K562 (cell line): Measurements from ENCODE around the gene FXYD3. TPM values are rescaled to one million over a fixed set of nuclear protein-coding genes. Genes with fewer than 3 reads are reported as not detected.

Experiments used
- BHLHE40 ChIP-seq: IDR thresholded peaks from 2 replicates; pipeline ENCODE4 v1.6.1; 2011; ENCODE audit warnings: low read length, improper control_type of control experiment
- CBFA2T2 ChIP-seq: fragments of 450-650 bp; conservative IDR thresholded peaks from 2 replicates; pipeline ENCODE4 v1.6.1; 2017; ENCODE audit warnings: mild to moderate bottlenecking
- EHMT2 ChIP-seq: fragments of 450-650 bp; IDR thresholded peaks from 2 replicates; pipeline ENCODE4 v1.6.1; 2018; ENCODE audit warnings: antibody characterized with exemption
- ETS1 ChIP-seq: conservative IDR thresholded peaks from 2 replicates; pipeline ENCODE4 v1.6.1; 2011; ENCODE audit warnings: low read depth, mild to moderate bottlenecking, low read length; ENCODE audit not compliant: control insufficient read depth
- KAT8 ChIP-seq: fragments of 450-650 bp; IDR thresholded peaks from 2 replicates; pipeline ENCODE4 v1.6.1; 2016; ENCODE audit warnings: low read depth, mild to moderate bottlenecking
- NR2C2 ChIP-seq, 2 experiments: fragments of 200-800 bp in 1 of 2; sonication (Bioruptor generic) in 1 of 2; sonication (generic) in 1 of 2; formaldehyde crosslinking in 1 of 2; IDR thresholded peaks; 2 replicates each; pipeline versions ENCODE4 v1.6.1 to v1.8.0; 2016 to 2022; ENCODE audit warnings: mild to moderate bottlenecking in 1 of 2, missing compliant biosample characterization in 1 of 2, missing genetic modification characterization in 1 of 2, missing genetic modification reagents in 1 of 2
- POLR2G ChIP-seq: fragments of 200-400 bp; formaldehyde crosslinking; IDR thresholded peaks from 2 replicates; pipeline ENCODE4 v1.6.1; 2017; ENCODE audit warnings: low read depth, mild to moderate bottlenecking, antibody characterized with exemption, low read length, moderate library complexity
- RAD51 ChIP-seq: fragments of 450-650 bp; IDR thresholded peaks from 2 replicates; pipeline ENCODE4 v1.7.1; 2016; ENCODE audit warnings: low read depth, mild to moderate bottlenecking, borderline replicate concordance
- RBBP5 ChIP-seq: fragments of 200-600 bp; sonication (generic); IDR thresholded peaks from 2 replicates; pipeline ENCODE4 v1.6.1; 2012; ENCODE audit warnings: borderline replicate concordance, mild to moderate bottlenecking, low read length, control low read depth, inconsistent platforms; ENCODE audit not compliant: insufficient read depth, poor library complexity, severe bottlenecking
- TFE3 ChIP-seq: fragments of 450-650 bp; formaldehyde crosslinking; IDR thresholded peaks from 2 replicates; pipeline ENCODE4 v1.4.0; 2020; ENCODE audit warnings: mild to moderate bottlenecking, mixed read lengths
- USF2 ChIP-seq: sonication (generic); formaldehyde crosslinking; IDR thresholded peaks from 2 replicates; pipeline ENCODE4 v1.5.0; 2020; ENCODE audit warnings: missing genetic modification reagents
- ZNF239 ChIP-seq: fragments of 250-450 bp; sonication (Bioruptor Pico); IDR thresholded peaks from 2 replicates; pipeline ENCODE4 v1.4.0; 2020; ENCODE audit warnings: mild to moderate bottlenecking
- ZNF316 ChIP-seq: fragments of 450-650 bp; IDR thresholded peaks from 2 replicates; pipeline ENCODE4 v1.6.1; 2016
- polyA plus RNA-seq, 8 experiments: library from polyadenylated mRNA; depleted of rRNA in 4 of 8; stranded (reverse) in 5 of 8; unstranded in 3 of 8; fragments of >200 nt; fragmentation: Nextera tagmentation in 2 of 8; fragmentation: Illumina TruSeq in 1 of 8; extraction: Ambion mirVana in 2 of 8; extraction: Trizol in 1 of 8; gene quantifications; 2 replicates each; pipeline versions ENCODE4 v1.2.1 to v1.2.3, GENCODE V29; 2011 to 2014; ENCODE audit warnings: inconsistent platforms in 1 of 8, missing spikeins in 1 of 8
- total RNA-seq, 7 experiments: library from RNA; depleted of rRNA in 6 of 7; stranded (reverse); fragments of >200 nt in 6 of 7; fragmentation: Illumina TruSeq in 2 of 7; extraction: Trizol in 2 of 7; gene quantifications; 2 replicates each; pipeline versions ENCODE4 v1.2.1 to v1.2.3, GENCODE V29; 2011 to 2021; ENCODE audit warnings: low replicate concordance in 1 of 7

Gene FXYD3
- total and polyA plus RNA-seq, 9 of the 15 experiments (the other 6 are each of a cell fraction or from before 2014, with no cell fraction given): 0.24 TPM; not detected in 8

GRCh38 chr19:35087393-35087792, 28.2 kb upstream of the FXYD3 start (continued):
- TF ChIP-seq RAD51: peak; percentile 96
- TF ChIP-seq RBBP5: no peak
- TF ChIP-seq KAT8: no peak
- peak; percentile 74 for TF ChIP-seq CBFA2T2
- TF ChIP-seq ETS1: no peak
- TF ChIP-seq BHLHE40: 0 out of 2 replicates have a peak, but pooled peaks have one; percentile 13
- TF ChIP-seq ZNF239 (CRISPR knock-in tag): no peak
- peak; percentile 94 for TF ChIP-seq USF2 (CRISPR knock-in tag)
- TF ChIP-seq EHMT2: no peak
- no peak for TF ChIP-seq NR2C2 (CRISPR knock-in tag; IDR thresholded peaks at IDR 0.05)
- TF ChIP-seq NR2C2 (tag; IDR thresholded peaks at IDR 0.05): no peak
- no peak for TF ChIP-seq POLR2G
- peak; percentile 88 for TF ChIP-seq TFE3 (CRISPR knock-in tag)
- no peak for TF ChIP-seq ZNF316
